DND-41 (cell line): Measurements from ENCODE around the gene PNKD.

Source experiments
- CTCF ChIP-seq: IDR thresholded peaks from 2 replicates; pipeline ENCODE4 v1.5.1; 2012; ENCODE audit warnings: borderline replicate concordance, low read length, moderate library complexity, mild to moderate bottlenecking; ENCODE audit not compliant: poor library complexity, severe bottlenecking; ENCODE audit errors: extremely low read depth
- EZH2 ChIP-seq: IDR thresholded peaks from 3 replicates; pipeline ENCODE4 v1.6.1; 2012; ENCODE audit warnings: borderline replicate concordance, low read depth, mild to moderate bottlenecking, moderate library complexity, low read length, inconsistent platforms; ENCODE audit not compliant: severe bottlenecking

DNA sequence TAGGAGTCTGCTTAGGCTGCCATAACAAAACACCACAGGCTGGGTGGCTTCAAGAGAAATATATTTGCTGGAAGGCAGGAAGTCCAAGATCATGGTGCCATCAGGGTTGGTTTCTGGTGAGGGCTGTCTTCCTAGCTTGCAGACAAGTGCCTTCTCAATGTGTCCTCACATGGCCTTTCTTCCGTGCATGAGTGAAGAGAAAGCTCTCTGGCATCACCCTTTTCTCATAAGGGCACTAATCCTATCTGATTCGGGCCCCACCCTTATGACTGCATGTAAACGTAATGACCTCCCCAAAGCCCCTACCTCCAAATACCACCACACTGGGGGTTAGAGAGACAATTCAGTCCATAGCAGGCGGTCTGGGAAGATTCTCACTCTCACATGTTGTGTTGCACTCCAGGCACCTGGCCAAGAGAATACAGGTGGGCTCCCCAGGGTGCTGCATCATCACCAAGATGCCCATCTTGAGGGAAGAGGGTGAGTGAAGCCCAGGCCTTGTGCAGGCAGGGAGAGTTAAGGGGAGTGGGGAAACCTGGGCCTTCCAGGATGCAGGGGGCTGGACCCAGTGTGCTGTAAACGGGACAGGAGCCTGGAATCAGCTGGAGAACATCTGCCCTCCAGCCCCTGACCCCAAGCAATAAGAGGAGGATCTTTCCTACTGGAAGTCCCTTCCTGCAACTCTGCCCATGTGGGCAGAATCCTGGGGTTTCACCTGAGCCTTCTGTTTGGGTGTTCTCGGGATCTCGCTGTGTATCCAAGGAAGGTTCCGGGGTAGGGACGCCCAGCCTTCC lies 96.5 kb downstream of the PNKD start:
- TF ChIP-seq CTCF, result no peak
- no peak for TF ChIP-seq EZH2
